Transverse colon (tissue), 4 donors: ENCODE results near the gene GLCE.

Source experiments
- CTCF ChIP-seq, 5 experiments: fragments of 200-600 bp in 3 of 5; fragments of 450-650 bp in 2 of 5; sonication (generic) in 3 of 5; IDR thresholded peaks; 1 replicate in 2 of 5; 2 replicates in 3 of 5; pipeline ENCODE4 v1.5.1; 2016 to 2017; ENCODE audit warnings: antibody characterized with exemption in 5 of 5, inconsistent platforms in 3 of 5, mild to moderate bottlenecking in 2 of 5, moderate library complexity in 1 of 5
- POLR2A ChIP-seq: fragments of 450-650 bp; IDR thresholded peaks from one replicate; pipeline ENCODE4 v1.6.1; 2016; ENCODE audit warnings: antibody characterized with exemption, mild to moderate bottlenecking, moderate library complexity
- POLR2AphosphoS5 ChIP-seq, 3 donors: sonication (generic); formaldehyde crosslinking; IDR thresholded peaks; one replicate each; pipeline ENCODE4 v1.6.1; 2016; ENCODE audit warnings: antibody characterized with exemption in 3 of 3

- TF ChIP-seq CTCF (IDR thresholded peaks at IDR 0.05) (no peak), POLR2A (no peak), POLR2AphosphoS5 (IDR thresholded peaks at IDR 0.05) (no peak)
These were observed 137.9 kb downstream of the GLCE start for GRCh38 chr15:69298354-69298696.
